Activated gamma-delta T cell (primary cell): ENCODE results near the gene NXPH3.

Experiments used
- DNase-seq: peaks from one replicate; lab custom pipeline; 2025; lab: John Stamatoyannopoulos, UW

The NXPH3 gene

GRCh38 chr17:49630113-49630900 is 54.6 kb downstream of the NXPH3 start:
- DNase-seq, result no peak

GRCh38 chr17:49631496-49631895 is 55.8 kb downstream of the NXPH3 start:
- DNase-seq, result no peak
